ENCODE data around the gene CCDC92B.
A peak's percentile ranks its signal among the peaks of the same experiment; 100 is the strongest.
"Not testable (repeated sequence)": the region's sequence is repeated elsewhere in the genome, so short reads cannot be mapped to it uniquely, and the experiment has no call there.

The CCDC92B gene
- 0 to 0.27 (median 0) reads per million in 4 experiments for total RNA-seq

GRCh38 chr17:2749058-2749783 lies at the start of gene CCDC92B:
TSS of gene CCDC92B (minus strand) at chr17:2749652. CDS start at chr17:2735145, 14,507 bp downstream.
- DNase-seq, result no peak

GRCh38 chr17:2798678-2799077 lies 49.2 kb upstream of the CCDC92B start:
- no peak for DNase-seq

GRCh38 chr17:2798188-2798587 lies 48.7 kb upstream of the CCDC92B start:
- no peak for DNase-seq

GRCh38 chr17:2797637-2798036 lies 48.2 kb upstream of the CCDC92B start:
- DNase-seq, result no peak

- no peak for DNase-seq
Measured at GRCh38 chr17:2797226-2797625, 47.8 kb upstream of the CCDC92B start.

GRCh38 chr17:2796164-2797125 lies 47.0 kb upstream of the CCDC92B start, which contains the start of gene RAP1GAP2:
TSS of gene RAP1GAP2 (plus strand) at chr17:2796438. CDS start at chr17:2796528, 90 bp downstream.
- DNase-seq, result peak; percentile 31

GRCh38 chr17:2795441-2796163 lies 46.1 kb upstream of the CCDC92B start:
- DNase-seq, result no peak

- no peak for DNase-seq
Measured at GRCh38 chr17:2794111-2794803, 44.8 kb upstream of the CCDC92B start.

- DNase-seq, result peak; percentile 13
Measured at GRCh38 chr17:2792366-2793169, 43.1 kb upstream of the CCDC92B start.

- DNase-seq, result no peak
Measured at GRCh38 chr17:2789700-2790099, 40.2 kb upstream of the CCDC92B start.

GRCh38 chr17:2786176-2786881 lies 36.9 kb upstream of the CCDC92B start:
- DNase-seq, result peak; percentile 83

GRCh38 chr17:2785376-2785775 lies 35.9 kb upstream of the CCDC92B start:
- DNase-seq, result not testable (repeated sequence)

- DNase-seq, result no peak
Measured at GRCh38 chr17:2784864-2785263, 35.4 kb upstream of the CCDC92B start.

GRCh38 chr17:2783310-2784030 lies 34.0 kb upstream of the CCDC92B start:
- no peak for DNase-seq

- DNase-seq, result no peak
Measured at GRCh38 chr17:2782055-2782454, 32.6 kb upstream of the CCDC92B start.

- not testable (repeated sequence) for DNase-seq
Measured at GRCh38 chr17:2781598-2781997, 32.1 kb upstream of the CCDC92B start.

GRCh38 chr17:2780931-2781454 lies 31.5 kb upstream of the CCDC92B start:
- no peak for DNase-seq

- DNase-seq, result no peak
Measured at GRCh38 chr17:2780256-2780655, 30.8 kb upstream of the CCDC92B start.

GRCh38 chr17:2779545-2779944 lies 30.1 kb upstream of the CCDC92B start:
- no peak for DNase-seq

GRCh38 chr17:2778489-2778888 lies 29.0 kb upstream of the CCDC92B start:
- no peak for DNase-seq
